Large intestine (tissue), 3 donors: ENCODE measurements around the gene CHSY1. TPM values are rescaled to one million over a fixed set of nuclear protein-coding genes. Genes with fewer than 3 reads are reported as not detected.
A peak's percentile ranks its signal among the peaks of the same experiment; 100 is the strongest.
"Not testable (repeated sequence)": the region's sequence is repeated elsewhere in the genome, so short reads cannot be mapped to it uniquely, and the experiment has no call there.

Experiments used
- DNase-seq, 2 donors: peaks; one replicate each; pipeline versions ENCODE4 v3.0.0 to v3.0.0-alpha.2; 2013
- H3K27ac ChIP-seq: one replicate; pipeline ENCODE4 v1.5.1; 2013; ENCODE audit warnings: low read length
- H3K27me3 ChIP-seq: 2 replicates; pipeline ENCODE4 v1.6.1; 2013; ENCODE audit warnings: low read length; ENCODE audit not compliant: control insufficient read depth, insufficient read depth
- H3K36me3 ChIP-seq: 2 replicates; pipeline ENCODE4 v1.6.1; 2013; ENCODE audit warnings: low read length; ENCODE audit not compliant: control insufficient read depth, insufficient read depth
- H3K4me1 ChIP-seq: one replicate; pipeline ENCODE4 v1.6.1; 2013; ENCODE audit warnings: low read length; ENCODE audit not compliant: control insufficient read depth, insufficient read depth
- H3K4me3 ChIP-seq: one replicate; pipeline ENCODE4 v1.5.1; 2013; ENCODE audit warnings: low read length
- H3K9me3 ChIP-seq: one replicate; pipeline ENCODE4 v1.6.1; 2013; ENCODE audit warnings: mild to moderate bottlenecking, low read depth, low read length, moderate library complexity; ENCODE audit not compliant: control insufficient read depth
- WGBS: methylation state at CpG from one replicate; pipeline ENCODE4 v1.1.5; 2013; ENCODE audit warnings: low lambda C conversion rate; ENCODE audit not compliant: insufficient coverage; 5-methylcytosine and 5-hydroxymethylcytosine counted together
- polyA plus RNA-seq: library from polyadenylated mRNA; unstranded; fragments of 120-200 nt; gene quantifications from one replicate; pipeline ENCODE4 v1.2.1, GENCODE V29; 2013

CHSY1 gene
- polyA plus RNA-seq, 1 donor, result 14.9 TPM

DNA sequence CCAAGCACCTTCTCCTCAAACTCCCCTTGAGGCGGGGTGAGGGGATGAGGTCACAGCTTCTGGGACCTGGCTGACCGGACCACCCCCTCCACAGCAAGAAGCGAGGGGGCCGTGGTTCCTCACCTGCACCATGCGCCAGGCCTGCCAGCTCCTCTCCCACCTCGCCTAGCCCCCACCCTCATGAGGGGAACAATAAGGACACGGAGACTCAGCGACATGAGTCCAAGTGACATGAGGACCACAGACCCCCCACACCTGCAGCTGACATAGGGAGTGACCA lies 118.7 kb downstream of the CHSY1 start:
- Histone ChIP-seq H3K4me1 (peaks cover under 1% of the 10 kb centered on the region), H3K27me3 (peaks cover 14% of the 10 kb centered on the region), H3K4me3 (no peak overlapping the region), H3K9me3 (no peaks in the 10 kb centered on the region), H3K36me3 (no peaks in the 10 kb centered on the region), H3K27ac (no peak overlapping the region)
- WGBS, result no CpG with 5 or more reads among the region's 8 CpGs
- no peak for DNase-seq

GRCh38 chr15:101132390-101133180 lies 119.3 kb downstream of the CHSY1 start:
- no CpG with 5 or more reads among the region's 20 CpGs for WGBS
- H3K27ac ChIP-seq, result no peak overlapping the region
- no peak for DNase-seq
- peaks cover 6% of the 10 kb centered on the region for H3K4me1 ChIP-seq
- peaks cover 14% of the 10 kb centered on the region for H3K27me3 ChIP-seq
- no peaks in the 10 kb centered on the region for H3K36me3 ChIP-seq
- no peak overlapping the region for H3K4me3 ChIP-seq
- no peaks in the 10 kb centered on the region for H3K9me3 ChIP-seq

DNA sequence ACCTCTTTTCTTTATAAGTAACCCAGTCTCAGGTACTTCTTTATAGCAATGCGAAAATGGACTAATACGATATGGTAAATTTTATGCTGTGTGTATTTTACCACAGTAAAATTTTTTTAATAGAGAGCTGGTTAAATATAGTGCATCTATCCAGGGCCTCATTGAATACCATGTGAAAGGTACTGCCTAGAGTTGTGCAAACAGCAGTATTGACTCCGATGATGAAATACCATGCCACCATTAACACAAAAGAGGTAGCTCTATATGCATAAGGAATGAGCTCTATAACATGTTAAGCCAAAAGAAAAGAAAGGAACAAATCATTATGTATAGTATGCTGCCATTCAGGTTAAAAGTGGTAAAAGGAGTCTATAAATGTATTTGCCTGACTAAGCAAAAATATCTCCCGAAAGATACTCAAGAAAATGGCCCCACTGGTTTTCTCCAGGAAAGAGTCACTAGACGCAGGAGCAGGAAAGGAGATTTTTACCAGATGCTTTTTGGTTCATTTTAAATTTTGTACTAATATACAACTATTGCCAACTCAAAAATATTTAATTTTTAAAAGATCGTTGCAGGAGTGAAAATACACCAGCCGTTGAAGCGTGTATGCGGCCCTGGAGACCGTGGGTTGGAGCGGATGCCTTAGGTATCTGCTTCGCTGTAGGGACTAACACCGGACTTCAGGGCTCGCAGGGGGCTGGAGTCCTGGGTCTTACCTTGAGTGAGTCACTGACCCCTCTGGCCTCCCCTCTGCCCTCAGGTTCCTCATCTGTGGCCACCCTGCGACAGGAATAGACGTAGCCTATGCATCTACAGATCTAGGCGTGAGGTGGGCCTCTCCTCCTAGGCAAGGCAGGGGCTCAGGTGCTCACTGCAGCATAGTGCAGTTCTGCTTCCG lies 120.1 kb downstream of the CHSY1 start:
- H3K27ac ChIP-seq, result no peak overlapping the region
- WGBS, result 93% methylated on average over 4 of the region's 18 CpGs
- DNase-seq, result no peak

GRCh38 chr15:101129851-101130380 lies 121.9 kb downstream of the CHSY1 start:
- no peak for DNase-seq
- H3K4me3 ChIP-seq, result no peak overlapping the region
- peaks cover 14% of the 10 kb centered on the region for H3K27me3 ChIP-seq
- no peaks in the 10 kb centered on the region for H3K36me3 ChIP-seq
- H3K27ac ChIP-seq, result no peak overlapping the region
- 93% methylated on average over 3 of the region's 4 CpGs for WGBS
- peaks cover 12% of the 10 kb centered on the region for H3K4me1 ChIP-seq
- no peaks in the 10 kb centered on the region for H3K9me3 ChIP-seq

More for the DNA sequence above, 120.1 kb downstream of the CHSY1 start:
- peaks cover 9% of the 10 kb centered on the region for H3K4me1 ChIP-seq
- no peaks in the 10 kb centered on the region for H3K36me3 ChIP-seq
- H3K9me3 ChIP-seq, result no peaks in the 10 kb centered on the region
- no peak overlapping the region for H3K4me3 ChIP-seq
- peaks cover 14% of the 10 kb centered on the region for H3K27me3 ChIP-seq

- Histone ChIP-seq H3K4me1 (peaks cover 12% of the 10 kb centered on the region), H3K27me3 (peaks cover 14% of the 10 kb centered on the region), H3K4me3 (no peak overlapping the region), H3K36me3 (no peaks in the 10 kb centered on the region), H3K27ac (no peak overlapping the region), H3K9me3 (no peaks in the 10 kb centered on the region)
- DNase-seq, result no peak
- WGBS, result 83% methylated on average over 2 of the region's 18 CpGs
These were observed 123.4 kb downstream of the CHSY1 start for GRCh38 chr15:101128221-101129015.

- Histone ChIP-seq H3K9me3 (no peaks in the 10 kb centered on the region), H3K4me3 (no peak overlapping the region), H3K4me1 (peaks cover 12% of the 10 kb centered on the region), H3K27ac (peak overlapping the region; percentile 69), H3K27me3 (peaks cover 14% of the 10 kb centered on the region), H3K36me3 (no peaks in the 10 kb centered on the region)
- no CpG with 5 or more reads among the region's 13 CpGs for WGBS
- peak; percentile 42 to 52 for DNase-seq
These were observed 124.3 kb downstream of the CHSY1 start for GRCh38 chr15:101127506-101128076.

DNA sequence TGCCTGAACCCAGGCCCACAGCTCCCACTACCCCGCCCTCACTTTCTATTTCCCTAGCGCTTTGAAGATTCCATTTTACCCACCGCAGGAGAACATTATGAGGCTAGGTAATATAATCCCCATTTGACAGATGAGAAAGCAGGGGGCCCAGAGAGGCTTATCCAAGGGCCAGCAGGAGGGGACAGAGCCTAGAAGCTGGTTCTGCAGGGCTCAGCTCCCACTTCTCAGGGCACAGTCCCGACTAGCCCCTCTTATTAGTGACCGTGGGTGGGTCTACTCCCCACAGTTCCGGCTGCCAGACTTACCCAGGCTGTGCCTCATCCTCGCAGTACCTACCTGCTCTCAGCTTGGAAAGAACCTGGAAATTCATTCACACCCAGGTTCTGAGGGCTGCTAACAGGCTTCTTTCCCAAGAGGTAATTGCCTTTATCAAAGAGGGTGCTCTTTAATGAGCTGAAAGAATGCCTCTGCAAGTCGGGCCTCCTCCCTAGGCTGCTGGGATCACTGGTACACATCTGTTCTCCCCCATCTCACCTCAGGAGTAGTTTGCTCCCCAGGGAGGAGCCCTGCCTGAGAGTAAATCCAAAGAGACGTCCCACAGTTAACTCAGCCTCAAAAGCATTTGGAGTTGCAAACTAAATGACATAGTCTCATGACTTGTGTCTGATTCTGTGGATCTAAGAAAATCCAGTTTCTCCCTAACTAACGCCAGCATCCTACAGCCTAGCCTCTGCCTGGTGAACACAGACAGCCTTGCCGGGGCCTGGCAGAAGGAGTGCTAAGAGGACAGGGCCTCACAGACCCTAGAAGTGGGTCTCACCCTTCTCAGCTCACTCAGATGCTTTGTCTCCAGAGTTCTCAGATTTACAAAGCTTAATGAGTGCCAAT lies 125.0 kb downstream of the CHSY1 start:
- 60% methylated on average over 1 of the region's 11 CpGs for WGBS
- peak overlapping the region; percentile 69 for H3K27ac ChIP-seq
- no peaks in the 10 kb centered on the region for H3K36me3 ChIP-seq
- no peaks in the 10 kb centered on the region for H3K9me3 ChIP-seq
- H3K4me3 ChIP-seq, result no peak overlapping the region
- peaks cover 9% of the 10 kb centered on the region for H3K27me3 ChIP-seq
- no peak for DNase-seq
- peaks cover 12% of the 10 kb centered on the region for H3K4me1 ChIP-seq

DNA sequence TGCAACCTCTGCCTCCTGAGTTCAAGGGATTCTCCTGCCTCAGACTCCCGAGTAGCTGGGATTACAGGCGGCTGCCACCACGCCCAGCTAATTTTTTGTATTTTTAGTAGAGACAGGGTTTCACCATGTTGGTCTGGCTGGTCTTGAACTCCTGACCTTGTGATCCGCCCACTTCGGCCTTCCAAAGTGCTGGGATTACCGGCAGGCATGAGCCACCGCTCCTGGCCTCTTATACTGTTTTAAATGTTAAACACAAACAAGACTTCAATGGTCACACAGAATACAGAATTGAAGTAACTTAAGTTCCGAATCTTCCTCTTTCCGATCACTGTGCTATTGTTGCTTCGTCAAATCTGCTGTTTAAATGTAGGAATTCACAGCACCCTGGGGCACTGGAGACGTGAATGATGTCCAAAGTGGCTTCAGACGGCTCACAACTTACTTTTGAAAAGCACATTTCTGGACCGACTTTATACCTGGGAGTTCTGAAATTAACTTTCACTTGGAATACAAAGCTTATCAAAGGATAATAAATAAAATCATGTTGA lies 125.9 kb downstream of the CHSY1 start:
- H3K9me3 ChIP-seq, H3K4me3 ChIP-seq, H3K27ac ChIP-seq, H3K36me3 ChIP-seq, DNase-seq, H3K27me3 ChIP-seq: not testable (repeated sequence)
- H3K4me1 ChIP-seq, result peaks cover 12% of the 10 kb centered on the region
- WGBS, result 89% methylated on average over 3 of the region's 13 CpGs
